SU-DHL-6 (cell line): ENCODE measurements around the gene TRIM28.

Experiments
- EZH2phosphoT487 ChIP-seq: fragments of 200-600 bp; sonication (generic), shearing (Covaris generic); conservative IDR thresholded peaks from 2 replicates; pipeline ENCODE4 v1.6.1; 2018; ENCODE audit warnings: mild to moderate bottlenecking, antibody characterized with exemption, low read length, moderate library complexity, mixed read lengths
- TF ChIP-seq, protein P1 (sequence below): fragments of 200-600 bp; sonication (generic); IDR thresholded peaks from one replicate; pipeline ENCODE4 v1.5.1; 2017; ENCODE audit warnings: antibody characterized with exemption, mild to moderate bottlenecking, low read length, moderate library complexity; ENCODE audit not compliant: insufficient read depth, poor library complexity, severe bottlenecking

DNA sequence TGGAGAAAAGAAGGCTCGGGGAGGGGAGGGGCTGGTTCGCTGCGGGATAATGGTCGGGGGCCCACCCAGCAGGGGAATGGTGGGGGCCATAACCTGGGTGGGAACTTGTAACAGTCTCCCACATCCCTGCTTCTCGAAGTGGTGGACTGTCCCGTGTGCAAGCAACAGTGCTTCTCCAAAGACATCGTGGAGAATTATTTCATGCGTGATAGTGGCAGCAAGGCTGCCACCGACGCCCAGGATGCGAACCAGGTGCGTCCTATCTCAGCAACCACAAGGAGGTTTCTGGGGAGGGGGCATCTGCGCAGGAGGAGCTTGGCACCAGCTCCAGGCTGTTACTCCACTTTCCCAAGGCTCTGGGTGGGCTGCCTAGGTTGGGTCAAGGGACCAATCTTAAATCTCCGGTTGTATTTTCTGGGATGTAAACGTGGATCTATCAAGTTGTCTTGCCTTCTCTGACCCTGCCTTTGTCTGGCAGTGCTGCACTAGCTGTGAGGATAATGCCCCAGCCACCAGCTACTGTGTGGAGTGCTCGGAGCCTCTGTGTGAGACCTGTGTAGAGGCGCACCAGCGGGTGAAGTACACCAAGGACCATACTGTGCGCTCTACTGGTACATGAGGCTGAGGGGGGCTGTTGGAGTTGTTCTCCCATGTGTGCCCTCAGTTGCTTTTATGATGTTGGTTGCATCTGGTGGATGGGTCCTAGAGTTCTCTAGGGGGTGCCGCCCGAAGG lies 1.6 kb downstream of the TRIM28 start:
- TF ChIP-seq, protein P1, sequence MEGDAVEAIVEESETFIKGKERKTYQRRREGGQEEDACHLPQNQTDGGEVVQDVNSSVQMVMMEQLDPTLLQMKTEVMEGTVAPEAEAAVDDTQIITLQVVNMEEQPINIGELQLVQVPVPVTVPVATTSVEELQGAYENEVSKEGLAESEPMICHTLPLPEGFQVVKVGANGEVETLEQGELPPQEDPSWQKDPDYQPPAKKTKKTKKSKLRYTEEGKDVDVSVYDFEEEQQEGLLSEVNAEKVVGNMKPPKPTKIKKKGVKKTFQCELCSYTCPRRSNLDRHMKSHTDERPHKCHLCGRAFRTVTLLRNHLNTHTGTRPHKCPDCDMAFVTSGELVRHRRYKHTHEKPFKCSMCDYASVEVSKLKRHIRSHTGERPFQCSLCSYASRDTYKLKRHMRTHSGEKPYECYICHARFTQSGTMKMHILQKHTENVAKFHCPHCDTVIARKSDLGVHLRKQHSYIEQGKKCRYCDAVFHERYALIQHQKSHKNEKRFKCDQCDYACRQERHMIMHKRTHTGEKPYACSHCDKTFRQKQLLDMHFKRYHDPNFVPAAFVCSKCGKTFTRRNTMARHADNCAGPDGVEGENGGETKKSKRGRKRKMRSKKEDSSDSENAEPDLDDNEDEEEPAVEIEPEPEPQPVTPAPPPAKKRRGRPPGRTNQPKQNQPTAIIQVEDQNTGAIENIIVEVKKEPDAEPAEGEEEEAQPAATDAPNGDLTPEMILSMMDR: no peak
- TF ChIP-seq EZH2phosphoT487: no peak
